Activated CD8-positive, alpha-beta memory T cell treated with anti-CD3 and anti-CD28 coated beads for 24 hours (primary cell): ENCODE results near the gene LRRTM4.
"Not testable (repeated sequence)": the region's sequence is repeated elsewhere in the genome, so short reads cannot be mapped to it uniquely, and the experiment has no call there.

Experiments
- DNase-seq: peaks from one replicate; pipeline ENCODE4 v3.0.0-alpha.2; 2020

The LRRTM4 gene

GRCh38 chr2:77309725-77310124 lies 212.5 kb downstream of the LRRTM4 start:
- no peak for DNase-seq

- no peak for DNase-seq
Observed at GRCh38 chr2:77301441-77301840, 220.7 kb downstream of the LRRTM4 start.

- no peak for DNase-seq
Observed at GRCh38 chr2:77296791-77297190, 225.4 kb downstream of the LRRTM4 start.

- no peak for DNase-seq
Observed at GRCh38 chr2:77294474-77294873, 227.7 kb downstream of the LRRTM4 start.

- DNase-seq = no peak
Observed at GRCh38 chr2:77284353-77284752, 237.8 kb downstream of the LRRTM4 start.

GRCh38 chr2:77271262-77271661 lies 250.9 kb downstream of the LRRTM4 start:
- no peak for DNase-seq

GRCh38 chr2:77270433-77270832 lies 251.7 kb downstream of the LRRTM4 start:
- no peak for DNase-seq

GRCh38 chr2:77268626-77269025 lies 253.6 kb downstream of the LRRTM4 start:
- no peak for DNase-seq

GRCh38 chr2:77232909-77233425 lies 289.2 kb downstream of the LRRTM4 start:
- DNase-seq = no peak

- no peak for DNase-seq
Observed at GRCh38 chr2:77228391-77228790, 293.8 kb downstream of the LRRTM4 start.

- no peak for DNase-seq
Observed at GRCh38 chr2:77210725-77211124, 311.5 kb downstream of the LRRTM4 start.

- no peak for DNase-seq
Observed at GRCh38 chr2:77207331-77207730, 314.8 kb downstream of the LRRTM4 start.

GRCh38 chr2:77201755-77202154 lies 320.4 kb downstream of the LRRTM4 start:
- no peak for DNase-seq

GRCh38 chr2:77199411-77199810 lies 322.8 kb downstream of the LRRTM4 start:
- no peak for DNase-seq

- no peak for DNase-seq
Observed at GRCh38 chr2:77193858-77194448, 328.2 kb downstream of the LRRTM4 start.

- DNase-seq = no peak
Observed at GRCh38 chr2:77192811-77193289, 329.3 kb downstream of the LRRTM4 start.

- no peak for DNase-seq
Observed at GRCh38 chr2:77191665-77192064, 330.5 kb downstream of the LRRTM4 start.

- DNase-seq = no peak
Observed at GRCh38 chr2:77190721-77191346, 331.3 kb downstream of the LRRTM4 start.

- no peak for DNase-seq
Observed at GRCh38 chr2:77185052-77185451, 337.1 kb downstream of the LRRTM4 start.

GRCh38 chr2:77179297-77179696 lies 342.9 kb downstream of the LRRTM4 start:
- no peak for DNase-seq

GRCh38 chr2:77175266-77175780 lies 346.9 kb downstream of the LRRTM4 start:
- not testable (repeated sequence) for DNase-seq

- DNase-seq = no peak
Observed at GRCh38 chr2:77169426-77169825, 352.8 kb downstream of the LRRTM4 start.

GRCh38 chr2:77164021-77164420 lies 358.2 kb downstream of the LRRTM4 start:
- DNase-seq = not testable (repeated sequence)

- DNase-seq = no peak
Observed at GRCh38 chr2:77161009-77161408, 361.2 kb downstream of the LRRTM4 start.
